ENCODE measurements around the gene TRAPPC2B. TPM values are rescaled to one million over a fixed set of nuclear protein-coding genes. Genes with fewer than 3 reads are reported as not detected.
A peak's percentile ranks its signal among the peaks of the same experiment; 100 is the strongest.

The TRAPPC2B gene
- total RNA-seq, 2 experiments from 2014 or later = 9.8 to 19.3 TPM

- no TSS peak for BruUV-seq (replicated peaks)
- ChIA-PET CTCF (ENCODE audit: unreplicated experiment) (no interaction called here), POLR2A (interaction anchor here (0.6 to 1.3 kb wide), 4 partner anchors 20 to 1164 kb away, joined by 3 read pairs; partner anchors contain the start of genes TRAPPC2B and ZNF547)
- peak; percentile 98 for DNase-seq (ENCODE audit: low spot score)
- Histone ChIP-seq H3K9me3 (ENCODE audit: low read length) (peaks cover 22% of the 10 kb centered on the region; the same call in 1 of the 2 replicates), H3K27ac (ENCODE audit: low read depth, low read length, poor library complexity, severe bottlenecking) (peak within 1 kb of the TSS; percentile 34), H4K20me1 (ENCODE audit: insufficient read depth, low read length) (no peaks in the 10 kb centered on the region), H2AFZ (ENCODE audit: low read length) (peak within 1 kb of the TSS; percentile 100), H3K36me3 (ENCODE audit: insufficient read depth, low read length) (peaks cover 20% of the 10 kb centered on the region), H3K4me1 (ENCODE audit: insufficient read depth, low read length, poor library complexity, severe bottlenecking) (peaks cover 16% of the 10 kb centered on the region), H3K4me2 (ENCODE audit: low read length) (peak within 1 kb of the TSS; percentile 92), H3K4me3 (ENCODE audit: low read depth, low read length, poor library complexity, severe bottlenecking) (peak within 1 kb of the TSS; percentile 86), H3K9me2 (ENCODE audit: insufficient read depth, low read length) (no peaks in the 10 kb centered on the region), H3K79me2 (ENCODE audit: insufficient read depth, low read depth, low read length) (peaks cover 27% of the 10 kb centered on the region; the same call in 1 of the 2 replicates)
- TF ChIP-seq CTCF (conservative IDR thresholded peaks at IDR 0.05; ENCODE audit: low read length) = 0 out of 2 replicates have a peak, but pooled peaks have one; percentile 46
- TF ChIP-seq EZH2phosphoT487 (IDR thresholded peaks at IDR 0.05; ENCODE audit: borderline replicate concordance, low read depth, low read length) = no peak
- intact Hi-C loops (cut with micrococcal nuclease; ENCODE audit: unreplicated experiment) = loop anchor here (1.0 kb wide), 1 partner anchor 27 kb away; the partner anchor contains the start of genes TRAPPC2B and ZNF547
Measured at GRCh38 chr19:57389730-57390598, 26.6 kb downstream of the TRAPPC2B start, which contains the start of gene ZNF548. Gene ZNF548 (plus strand): TSS chr19:57389854. CDS start chr19:57390100, 246 bp downstream.

- H3K36me3 ChIP-seq (ENCODE audit: insufficient read depth, low read length) = peaks cover 55% of the 10 kb centered on the region
- ChIA-PET POLR2A (no interaction called here), CTCF (ENCODE audit: unreplicated experiment) (no interaction called here)
- H4K20me1 ChIP-seq (ENCODE audit: insufficient read depth, low read length) = no peaks in the 10 kb centered on the region
- BruUV-seq (replicated peaks) = no TSS peak
- no peaks in the 10 kb centered on the region for H3K9me2 ChIP-seq (ENCODE audit: insufficient read depth, low read length)
- peaks cover 20% of the 10 kb centered on the region; the same call in 1 of the 2 replicates for H3K79me2 ChIP-seq (ENCODE audit: insufficient read depth, low read depth, low read length)
- peaks cover 11% of the 10 kb centered on the region; the same call in 1 of the 2 replicates for H3K9me3 ChIP-seq (ENCODE audit: low read length)
- H3K4me2 ChIP-seq (ENCODE audit: low read length) = no peak overlapping the region
- H2AFZ ChIP-seq (ENCODE audit: low read length) = no peak overlapping the region
- intact Hi-C loops (cut with micrococcal nuclease; ENCODE audit: unreplicated experiment) = no loop called here
- H3K4me1 ChIP-seq (ENCODE audit: insufficient read depth, low read length, poor library complexity, severe bottlenecking) = peaks cover 5% of the 10 kb centered on the region
- no peak for DNase-seq (ENCODE audit: low spot score)
- no peak overlapping the region for H3K27ac ChIP-seq (ENCODE audit: low read depth, low read length, poor library complexity, severe bottlenecking)
- TF ChIP-seq EZH2phosphoT487 (IDR thresholded peaks at IDR 0.05; ENCODE audit: borderline replicate concordance, low read depth, low read length) (no peak), CTCF (conservative IDR thresholded peaks at IDR 0.05; ENCODE audit: low read length) (no peak)
- H3K4me3 ChIP-seq (ENCODE audit: low read depth, low read length, poor library complexity, severe bottlenecking) = no peak overlapping the region
Measured at GRCh38 chr19:57395710-57396109, 32.4 kb downstream of the TRAPPC2B start.
